NCI-H526 (cell line): ENCODE measurements around the gene SSTR4.

ENCODE experiments used
- DNase-seq, 2 experiments: peaks; one replicate each; lab custom pipeline; 2025; lab: John Stamatoyannopoulos, UW

The SSTR4 gene

GRCh38 chr20:23086931-23087411 is 51.9 kb downstream of the SSTR4 start:
- DNase-seq = no peak

GRCh38 chr20:23087587-23088251 is 52.6 kb downstream of the SSTR4 start:
- no peak for DNase-seq
